GM19035 (cell line): ENCODE results near the gene GSTM3.
A peak's percentile ranks its signal among the peaks of the same experiment; 100 is the strongest.
"Not testable (repeated sequence)": the region's sequence is repeated elsewhere in the genome, so short reads cannot be mapped to it uniquely, and the experiment has no call there.

Experiments
- ATAC-seq: cut with Tn5 transposase; IDR thresholded peaks from one replicate; pipeline ENCODE4 v1.9.1; 2021; ENCODE audit not compliant: unreplicated experiment

GSTM3 gene

DNA sequence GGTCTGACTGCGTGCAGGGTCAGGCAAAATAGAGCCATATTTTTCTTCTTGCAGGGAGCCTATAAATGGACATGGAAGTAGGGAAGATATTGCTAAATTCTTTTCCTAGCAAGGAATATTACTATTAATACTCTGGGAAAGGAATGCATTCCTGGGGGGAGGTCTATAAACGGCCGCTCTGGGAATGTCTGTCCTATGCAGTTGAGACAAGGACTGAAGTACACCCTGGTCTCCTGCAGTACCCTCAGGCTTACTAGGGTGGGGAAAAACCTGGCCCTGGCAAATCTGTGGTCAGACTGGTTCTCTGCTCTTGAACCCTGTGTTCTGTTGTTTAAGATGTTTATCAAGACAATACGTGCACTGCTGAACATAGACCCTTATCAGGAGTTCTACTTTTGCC is 31.9 kb downstream of the GSTM3 start:
- ATAC-seq, result not testable (repeated sequence)

- no peak for ATAC-seq
These were observed 35.4 kb downstream of the GSTM3 start for GRCh38 chr1:109705411-109705810.

GRCh38 chr1:109704173-109704572 is 36.7 kb downstream of the GSTM3 start:
- no peak for ATAC-seq

DNA sequence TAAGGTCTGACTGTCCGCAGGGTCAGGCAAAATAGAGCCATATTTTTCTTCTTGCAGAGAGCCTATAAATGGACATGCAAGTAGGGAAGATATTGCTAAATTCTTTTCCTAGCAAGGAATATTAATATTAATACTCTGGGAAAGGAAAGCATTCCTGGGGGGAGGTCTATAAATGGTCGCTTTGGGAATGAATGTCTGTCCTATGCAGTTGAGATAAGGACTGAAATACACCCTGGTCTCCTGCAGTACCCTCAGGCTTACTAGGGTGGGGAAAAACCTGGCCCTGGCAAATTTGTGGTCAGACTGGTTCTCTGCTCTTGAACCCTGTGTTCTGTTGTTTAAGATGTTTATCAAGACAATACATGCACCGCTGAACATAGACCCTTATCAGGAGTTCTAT is 37.9 kb downstream of the GSTM3 start:
- ATAC-seq, result not testable (repeated sequence)

DNA sequence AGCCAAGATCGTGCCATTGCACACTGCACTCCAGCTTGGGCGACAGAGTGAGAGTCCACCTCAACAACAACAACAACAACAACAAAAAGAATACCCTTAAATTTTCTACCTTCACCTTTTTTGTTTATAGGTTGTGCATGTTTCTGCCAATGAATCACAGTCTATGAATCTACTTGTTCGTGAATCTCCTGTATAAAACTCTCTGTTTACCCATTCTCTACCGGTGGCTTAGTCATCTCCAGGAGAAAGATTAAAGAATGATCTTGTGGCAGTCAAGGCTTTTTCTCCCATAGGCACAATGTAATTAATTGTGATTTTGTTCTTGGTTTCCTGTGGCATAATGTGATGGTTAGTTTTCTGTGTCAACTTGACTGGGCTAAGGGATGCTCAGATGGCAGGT is 43.0 kb downstream of the GSTM3 start:
- ATAC-seq, result not testable (repeated sequence)

- ATAC-seq, result no peak
These were observed 43.8 kb downstream of the GSTM3 start for GRCh38 chr1:109697066-109697465.

DNA sequence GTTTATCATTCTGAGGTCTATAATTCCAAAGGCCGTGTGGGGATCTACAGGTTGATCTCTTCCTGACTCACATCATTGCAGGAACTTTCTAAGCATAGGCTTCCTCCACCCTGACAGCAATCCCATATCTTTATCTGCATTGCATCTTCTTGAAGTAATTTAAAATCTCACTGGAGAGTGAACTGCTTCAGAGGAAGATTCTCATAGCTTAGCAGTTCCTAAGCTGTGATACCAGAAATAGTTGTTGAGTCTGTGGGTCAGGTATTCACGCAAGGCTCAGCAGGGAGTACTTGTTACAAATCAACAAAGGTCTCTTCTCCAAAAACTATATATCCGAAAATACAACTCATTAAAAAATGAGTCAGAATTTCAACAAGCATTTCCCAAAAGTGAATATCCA is 45.7 kb downstream of the GSTM3 start:
- not testable (repeated sequence) for ATAC-seq

DNA sequence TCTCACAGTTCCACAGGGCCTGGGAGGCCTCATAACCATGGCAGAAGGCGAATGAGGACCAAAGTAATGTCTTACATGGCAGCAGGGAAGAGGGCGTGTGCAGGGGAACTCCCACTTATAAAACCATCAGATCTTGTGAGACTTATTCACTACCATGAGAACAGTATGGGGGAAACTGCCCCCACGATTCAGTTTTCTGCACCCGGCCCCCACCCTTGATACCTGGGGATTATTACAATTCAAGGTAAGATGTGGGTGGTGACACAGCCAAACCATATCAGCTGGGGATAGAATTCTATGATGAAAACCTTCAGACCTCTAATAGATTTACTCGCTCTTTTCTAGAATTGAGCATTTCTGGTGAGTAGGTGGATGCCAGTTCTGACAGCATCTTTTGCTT is 46.4 kb downstream of the GSTM3 start:
- ATAC-seq, result not testable (repeated sequence)

DNA sequence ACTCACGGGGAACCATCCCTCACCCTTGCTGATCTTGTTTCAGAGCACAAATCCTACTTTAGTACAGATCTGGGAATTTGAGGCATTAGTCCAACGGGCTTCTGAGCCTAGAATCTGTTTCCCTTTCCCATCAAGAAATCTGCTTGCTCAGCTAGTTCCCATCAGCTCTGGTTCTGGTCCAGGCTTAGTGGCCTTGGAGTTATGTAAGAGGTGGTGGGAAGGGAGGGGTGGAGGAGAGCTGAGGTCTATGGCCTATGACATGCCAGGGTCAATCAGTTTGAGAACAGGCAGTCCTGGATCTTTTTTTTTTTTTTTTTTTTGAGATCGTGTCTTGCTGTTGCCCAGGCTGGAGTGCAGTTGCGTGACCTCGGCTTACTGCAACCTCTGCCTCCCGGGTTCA is 49.1 kb downstream of the GSTM3 start:
- ATAC-seq, result no peak

DNA sequence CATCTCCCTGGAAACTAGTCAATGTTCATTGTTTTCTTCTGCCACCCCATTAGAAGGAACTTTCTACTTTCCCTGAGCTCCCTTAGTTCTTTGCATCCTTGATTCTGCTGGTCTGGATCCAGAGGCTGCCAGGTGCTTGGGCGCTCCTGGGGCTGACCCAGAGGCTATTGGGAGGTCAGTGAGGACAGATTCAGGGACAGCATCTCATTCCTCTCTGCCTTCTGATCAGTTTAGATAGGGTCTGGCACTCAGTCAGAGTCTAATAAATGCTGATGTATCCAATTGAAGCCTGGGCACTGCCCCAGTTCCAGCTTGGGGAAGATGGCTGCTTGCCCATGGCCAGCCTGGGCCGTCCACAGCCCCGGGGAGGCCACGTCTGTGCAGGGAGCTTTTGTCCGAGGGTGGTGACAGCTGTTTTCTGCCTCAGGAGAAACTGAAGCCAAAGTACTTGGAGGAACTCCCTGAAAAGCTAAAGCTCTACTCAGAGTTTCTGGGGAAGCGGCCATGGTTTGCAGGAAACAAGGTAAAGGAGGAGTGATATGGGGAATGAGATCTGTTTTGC is 50.9 kb downstream of the GSTM3 start:
- no peak for ATAC-seq

- ATAC-seq, result peak; percentile 93
These were observed 53.0 kb downstream of the GSTM3 start, which contains the start of gene GSTM1 for GRCh38 chr1:109687641-109688499. TSS of gene GSTM1 (plus strand) at chr1:109687817. CDS start at chr1:109687874, 57 bp downstream.

- ATAC-seq, result not testable (repeated sequence)
These were observed 53.7 kb downstream of the GSTM3 start for GRCh38 chr1:109687109-109687508.

DNA sequence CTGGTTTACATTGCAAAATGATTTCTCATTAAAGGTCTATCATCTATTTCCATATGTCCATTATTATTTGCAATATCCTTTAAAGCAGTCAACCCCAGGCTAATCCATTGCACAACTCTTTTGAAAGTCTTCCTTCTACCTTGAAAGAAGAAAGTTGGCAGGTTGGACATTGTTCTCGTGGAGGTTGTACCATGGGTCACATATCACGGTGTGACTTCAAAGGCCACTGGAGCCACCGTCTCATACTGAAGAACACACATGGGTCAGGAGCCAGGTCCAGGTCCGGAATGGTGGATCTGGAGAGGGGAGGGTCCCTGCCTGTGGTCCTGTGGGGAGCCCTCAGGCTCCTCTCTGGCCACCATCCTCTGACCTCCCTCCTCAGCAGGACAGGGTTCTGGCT is 54.9 kb downstream of the GSTM3 start:
- not testable (repeated sequence) for ATAC-seq

GRCh38 chr1:109685399-109685798 is 55.4 kb downstream of the GSTM3 start:
- not testable (repeated sequence) for ATAC-seq

GRCh38 chr1:109684777-109685176 is 56.1 kb downstream of the GSTM3 start:
- not testable (repeated sequence) for ATAC-seq
